HUES48 (cell line): ENCODE data around the gene CCL16.

Experiments
- H3K27ac ChIP-seq: one replicate; pipeline ENCODE4 v1.7.0; 2013; ENCODE audit warnings: low read depth, low read length, inconsistent platforms
- H3K27me3 ChIP-seq: 2 replicates; pipeline ENCODE4 v1.6.1; 2013; ENCODE audit warnings: mild to moderate bottlenecking, low read length; ENCODE audit not compliant: control insufficient read depth, insufficient read depth
- H3K36me3 ChIP-seq: 2 replicates; pipeline ENCODE4 v1.6.1; 2013; ENCODE audit warnings: low read length; ENCODE audit not compliant: control insufficient read depth, insufficient read depth
- H3K4me1 ChIP-seq: 2 replicates; pipeline ENCODE4 v1.6.1; 2013; ENCODE audit warnings: mild to moderate bottlenecking, low read length; ENCODE audit not compliant: control insufficient read depth, insufficient read depth
- H3K4me3 ChIP-seq: 2 replicates; pipeline ENCODE4 v1.5.1; 2013; ENCODE audit warnings: mild to moderate bottlenecking, low read depth, low read length
- H3K9ac ChIP-seq: 2 replicates; pipeline ENCODE4 v1.6.1; 2013; ENCODE audit warnings: mild to moderate bottlenecking, low read depth, low read length, moderate library complexity
- H3K9me3 ChIP-seq: 2 replicates; pipeline ENCODE4 v1.6.1; 2013; ENCODE audit warnings: low read length; ENCODE audit not compliant: control insufficient read depth, insufficient read depth

Gene CCL16

GRCh38 chr17:35984140-35984539 lies 2.8 kb upstream of the CCL16 start:
- Histone ChIP-seq H3K4me3 (no peak overlapping the region), H3K27ac (no peak overlapping the region), H3K27me3 (no peaks in the 10 kb centered on the region), H3K9me3 (no peaks in the 10 kb centered on the region), H3K36me3 (no peaks in the 10 kb centered on the region), H3K4me1 (no peaks in the 10 kb centered on the region), H3K9ac (no peak overlapping the region)

DNA sequence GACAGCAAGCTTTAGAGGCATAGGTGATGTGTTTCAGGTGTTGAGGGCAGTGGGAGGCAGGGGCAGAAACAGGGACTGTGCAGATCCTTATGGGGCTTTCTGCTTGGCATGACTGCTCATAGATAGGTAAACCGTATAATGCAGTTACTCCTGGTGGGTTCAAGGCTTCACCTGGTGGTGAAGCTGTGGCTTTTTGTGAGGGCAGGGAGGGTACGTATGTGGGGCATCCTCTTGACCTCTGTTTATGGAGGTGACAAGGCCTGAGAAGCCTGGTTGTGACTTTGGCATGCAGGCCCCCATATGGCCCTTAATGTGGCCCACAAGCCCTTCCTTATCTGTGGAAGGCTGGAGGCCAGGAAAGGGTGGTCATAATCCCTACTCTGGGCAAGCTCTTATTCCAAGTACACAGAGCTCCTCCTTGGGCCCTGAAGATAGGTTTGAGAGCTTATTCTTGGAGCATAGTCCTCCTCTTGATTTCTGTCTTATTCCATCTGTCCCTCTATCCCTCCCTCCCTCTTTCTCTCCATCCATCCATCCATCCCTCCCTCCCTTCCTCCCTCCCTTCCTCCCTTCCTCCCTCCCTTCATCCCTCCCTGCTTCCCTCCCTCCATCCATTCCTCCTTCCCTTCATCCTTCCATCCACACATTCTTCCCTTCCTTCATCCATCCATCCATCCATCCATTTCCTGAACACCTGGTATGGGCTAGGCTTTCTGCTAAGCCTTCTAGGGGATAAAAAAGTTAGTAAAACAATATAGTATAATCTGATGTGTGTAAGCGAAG lies 1.3 kb upstream of the CCL16 start:
- Histone ChIP-seq H3K27me3 (no peaks in the 10 kb centered on the region), H3K4me1 (no peaks in the 10 kb centered on the region), H3K4me3 (no peak overlapping the region), H3K27ac (no peak overlapping the region), H3K9me3 (no peaks in the 10 kb centered on the region), H3K9ac (no peak overlapping the region), H3K36me3 (no peaks in the 10 kb centered on the region)

DNA sequence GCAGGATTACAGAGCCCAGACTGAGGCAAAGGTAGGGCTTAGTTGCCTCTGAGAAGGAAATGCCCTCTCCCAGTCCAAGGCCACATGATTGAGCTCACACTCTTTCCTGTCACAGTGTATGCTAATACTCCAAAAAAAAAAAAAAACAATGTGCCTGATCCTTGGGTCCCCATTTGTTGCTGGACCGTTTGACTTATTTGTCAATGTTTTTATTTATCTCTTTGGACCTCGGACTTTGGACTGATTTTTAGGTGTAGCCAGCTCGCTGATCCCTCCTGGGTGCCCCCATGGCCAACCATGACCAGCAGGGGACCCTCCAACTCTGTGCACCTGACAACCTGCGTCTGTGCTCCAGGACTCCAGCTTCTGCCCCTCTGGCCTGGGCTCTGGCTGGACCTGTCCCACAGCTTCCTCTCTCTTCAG lies 622 bp upstream of the CCL16 start:
- no peaks in the 10 kb centered on the region for H3K27me3 ChIP-seq
- H3K36me3 ChIP-seq = no peaks in the 10 kb centered on the region
- no peak overlapping the region for H3K4me3 ChIP-seq
- no peaks in the 10 kb centered on the region for H3K4me1 ChIP-seq
- no peak overlapping the region for H3K9ac ChIP-seq
- H3K9me3 ChIP-seq = no peaks in the 10 kb centered on the region
- no peak overlapping the region for H3K27ac ChIP-seq

DNA sequence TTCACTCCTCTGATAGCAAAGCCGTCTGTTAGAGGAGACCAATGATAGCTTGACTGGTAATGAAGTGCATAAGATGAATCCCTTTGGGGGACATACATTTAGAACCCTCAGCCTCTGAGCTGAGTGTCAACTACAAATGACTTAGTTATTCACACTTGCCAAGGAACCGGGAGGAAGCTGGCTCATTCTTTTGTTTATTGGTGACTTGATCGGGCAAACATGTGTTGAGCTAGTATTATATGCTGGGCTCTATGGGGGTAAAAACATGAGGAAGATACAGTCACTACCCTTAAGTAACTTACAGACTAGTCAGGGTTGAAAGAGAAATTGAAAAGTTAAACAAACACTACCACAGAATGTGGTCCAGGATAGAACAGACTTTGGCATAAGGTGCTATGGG lies 3.0 kb downstream of the CCL16 start:
- no peak overlapping the region for H3K9ac ChIP-seq
- no peaks in the 10 kb centered on the region for H3K36me3 ChIP-seq
- H3K27me3 ChIP-seq = no peaks in the 10 kb centered on the region
- H3K4me1 ChIP-seq = no peaks in the 10 kb centered on the region
- no peak overlapping the region for H3K4me3 ChIP-seq
- no peaks in the 10 kb centered on the region for H3K9me3 ChIP-seq
- no peak overlapping the region for H3K27ac ChIP-seq

GRCh38 chr17:35977509-35977908 lies 3.8 kb downstream of the CCL16 start:
- H3K9me3 ChIP-seq = no peaks in the 10 kb centered on the region
- H3K27ac ChIP-seq = no peak overlapping the region
- H3K4me1 ChIP-seq = no peaks in the 10 kb centered on the region
- no peak overlapping the region for H3K4me3 ChIP-seq
- no peaks in the 10 kb centered on the region for H3K27me3 ChIP-seq
- H3K36me3 ChIP-seq = no peaks in the 10 kb centered on the region
- H3K9ac ChIP-seq = no peak overlapping the region

GRCh38 chr17:35973333-35974260 lies 7.7 kb downstream of the CCL16 start:
- H3K9me3 ChIP-seq = no peaks in the 10 kb centered on the region
- no peaks in the 10 kb centered on the region for H3K27me3 ChIP-seq
- no peak overlapping the region for H3K4me3 ChIP-seq
- H3K4me1 ChIP-seq = no peaks in the 10 kb centered on the region
- no peaks in the 10 kb centered on the region for H3K36me3 ChIP-seq
- H3K9ac ChIP-seq = no peak overlapping the region
- peak overlapping the region; percentile 60 for H3K27ac ChIP-seq

GRCh38 chr17:35972945-35973332 lies 8.4 kb downstream of the CCL16 start:
- Histone ChIP-seq H3K36me3 (no peaks in the 10 kb centered on the region), H3K9ac (no peak overlapping the region), H3K27me3 (no peaks in the 10 kb centered on the region), H3K4me3 (no peak overlapping the region), H3K9me3 (no peaks in the 10 kb centered on the region), H3K27ac (peak overlapping the region; percentile 60), H3K4me1 (no peaks in the 10 kb centered on the region)

- H3K36me3 ChIP-seq = no peaks in the 10 kb centered on the region
- H3K4me3 ChIP-seq = no peak overlapping the region
- no peaks in the 10 kb centered on the region for H3K4me1 ChIP-seq
- H3K27ac ChIP-seq = no peak overlapping the region
- H3K9me3 ChIP-seq = no peaks in the 10 kb centered on the region
- no peak overlapping the region for H3K9ac ChIP-seq
- H3K27me3 ChIP-seq = no peaks in the 10 kb centered on the region
These were observed 8.8 kb downstream of the CCL16 start for GRCh38 chr17:35972535-35972934.

DNA sequence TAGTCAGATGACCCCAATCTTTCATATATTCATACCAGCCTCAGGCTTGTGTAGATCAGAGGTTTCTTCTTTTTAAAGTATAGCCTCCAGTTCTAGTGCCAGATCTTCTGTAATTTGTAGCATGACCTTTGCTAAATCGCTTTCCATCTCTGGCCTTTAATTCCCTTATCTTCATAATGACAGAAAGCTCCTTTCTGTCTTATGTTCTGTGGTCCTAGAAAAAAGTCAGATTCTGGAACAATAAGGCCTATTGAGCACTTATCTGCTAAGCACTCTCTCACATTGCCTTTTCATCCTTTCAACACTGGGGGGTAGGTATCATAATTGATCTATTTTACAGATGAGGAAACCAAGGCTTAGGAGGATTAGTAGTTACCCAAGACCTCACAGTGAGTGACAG lies 9.2 kb downstream of the CCL16 start:
- no peaks in the 10 kb centered on the region for H3K36me3 ChIP-seq
- no peak overlapping the region for H3K27ac ChIP-seq
- H3K9me3 ChIP-seq = no peaks in the 10 kb centered on the region
- no peak overlapping the region for H3K4me3 ChIP-seq
- no peaks in the 10 kb centered on the region for H3K4me1 ChIP-seq
- no peaks in the 10 kb centered on the region for H3K27me3 ChIP-seq
- no peak overlapping the region for H3K9ac ChIP-seq

DNA sequence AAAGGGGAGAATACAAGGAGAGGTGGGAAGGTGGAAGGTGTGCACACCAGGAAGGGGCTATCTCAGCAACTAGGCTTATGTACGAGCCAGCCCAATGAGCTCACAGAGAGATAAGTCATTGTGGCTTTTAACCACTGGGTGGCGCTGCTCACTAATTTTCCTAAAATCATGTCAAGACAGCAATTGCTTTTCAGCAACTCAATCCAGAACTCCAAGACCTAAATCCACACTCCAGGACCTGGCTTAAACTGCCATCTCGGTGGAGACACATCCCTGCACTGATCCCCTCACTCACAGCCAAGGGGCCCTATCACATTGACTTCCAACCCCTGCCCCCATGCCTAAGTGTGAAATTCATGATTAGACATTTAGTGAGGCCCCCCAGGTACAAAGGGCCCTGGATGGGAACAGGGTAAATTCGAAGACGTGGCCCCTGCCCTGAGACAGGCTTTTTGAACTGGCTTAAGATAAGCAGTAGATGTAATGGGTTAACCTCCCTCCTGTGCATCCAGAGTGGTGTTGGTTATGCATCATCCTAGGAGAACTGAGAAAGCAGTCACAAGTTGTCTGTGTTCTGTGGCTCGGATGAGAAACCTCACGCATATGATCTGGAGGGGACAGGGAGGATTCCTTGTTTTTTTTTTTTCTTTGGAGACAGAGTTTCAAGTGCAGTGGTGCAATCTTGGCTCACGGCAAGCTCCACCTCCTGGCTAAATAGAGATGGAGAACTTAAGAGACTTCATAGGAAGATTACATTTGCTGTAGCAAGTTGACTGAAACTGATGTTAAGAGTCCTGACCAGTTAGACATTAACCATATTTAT lies 11.5 kb downstream of the CCL16 start:
- Histone ChIP-seq H3K36me3 (no peaks in the 10 kb centered on the region), H3K4me3 (no peak overlapping the region), H3K27me3 (no peaks in the 10 kb centered on the region), H3K4me1 (no peaks in the 10 kb centered on the region), H3K27ac (no peak overlapping the region), H3K9ac (no peak overlapping the region), H3K9me3 (no peaks in the 10 kb centered on the region)
